ENCODE results near the gene DUS1L.

Gene DUS1L

GRCh38 chr17:82065638-82066303 is at the start of gene DUS1L:
Gene DUS1L, minus strand, starts transcription at chr17:82065804. Its CDS starts 745 bp downstream, at chr17:82065059.
- DNase-seq, result peak; percentile 74

- no peak for DNase-seq
Observed at GRCh38 chr17:82114872-82115271, 49.3 kb upstream of the DUS1L start.

DNA sequence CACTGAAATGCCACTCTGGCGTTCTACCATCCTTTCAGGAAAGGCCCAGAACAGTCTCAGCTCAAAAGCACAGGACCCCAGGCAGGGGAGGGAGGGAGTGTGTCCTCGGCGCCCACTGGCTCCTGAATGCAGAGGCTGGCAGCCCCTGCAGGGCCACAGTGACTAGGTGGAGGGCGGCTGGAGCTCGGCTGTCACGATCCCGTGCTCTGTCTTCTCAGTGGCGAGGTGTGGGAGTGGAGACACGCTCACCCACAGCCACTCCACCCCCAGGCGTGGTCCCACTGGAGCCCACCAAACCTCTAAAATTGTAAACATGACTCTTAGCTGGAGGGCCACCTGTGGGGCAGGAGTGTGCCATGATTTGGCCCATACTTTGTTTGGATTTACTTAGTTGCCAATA is 48.8 kb upstream of the DUS1L start:
- DNase-seq, result no peak

DNA sequence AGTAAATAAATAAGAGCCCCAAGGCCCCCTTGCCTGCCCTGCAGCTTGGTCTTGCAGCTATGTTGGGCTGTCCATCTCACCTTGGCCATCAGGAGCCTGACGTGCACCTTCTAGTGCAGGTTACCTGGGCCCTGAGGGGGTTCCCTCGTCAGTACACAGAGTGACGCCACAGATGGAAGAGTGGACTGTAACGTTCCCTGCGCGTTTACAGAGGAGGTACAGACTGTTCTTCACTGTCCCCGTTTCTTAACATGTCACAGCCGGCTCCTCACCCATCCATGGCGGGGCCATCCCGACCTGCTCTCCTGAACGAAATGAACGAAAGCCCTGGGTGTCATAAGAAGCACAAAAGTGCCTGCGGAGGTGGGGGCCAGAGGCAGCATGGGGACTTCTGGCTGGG is 48.3 kb upstream of the DUS1L start:
- DNase-seq, result no peak

GRCh38 chr17:82113422-82113821 is 47.8 kb upstream of the DUS1L start:
- DNase-seq, result no peak

- DNase-seq, result no peak
Observed at GRCh38 chr17:82112914-82113311, 47.3 kb upstream of the DUS1L start.

GRCh38 chr17:82112181-82112913 is 46.7 kb upstream of the DUS1L start:
- no peak for DNase-seq

DNA sequence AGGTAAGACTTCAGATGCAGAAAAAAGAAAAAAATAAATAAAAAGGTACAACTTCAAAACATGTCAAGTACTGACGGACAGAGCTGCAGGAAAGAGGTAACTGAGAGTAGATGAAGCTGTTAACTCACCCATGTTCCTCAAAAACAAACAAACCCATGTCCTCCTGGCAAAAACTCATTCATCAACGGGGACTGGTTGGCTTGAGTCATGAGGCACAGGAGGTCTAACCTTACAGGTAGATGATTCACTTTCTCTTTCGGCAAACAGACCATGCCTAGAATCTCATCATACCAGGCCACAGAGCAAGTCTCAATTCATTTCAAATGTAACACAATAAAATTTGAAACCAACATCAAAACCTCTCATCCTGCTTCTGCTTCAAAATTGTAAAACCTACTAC is 44.7 kb upstream of the DUS1L start:
- no peak for DNase-seq

- no peak for DNase-seq
Observed at GRCh38 chr17:82108961-82109475, 43.4 kb upstream of the DUS1L start.

- DNase-seq, result no peak
Observed at GRCh38 chr17:82108496-82108945, 42.9 kb upstream of the DUS1L start.

GRCh38 chr17:82108038-82108437 is 42.4 kb upstream of the DUS1L start:
- DNase-seq, result no peak

GRCh38 chr17:82107341-82107860 is 41.8 kb upstream of the DUS1L start:
- no peak for DNase-seq

- DNase-seq, result no peak
Observed at GRCh38 chr17:82106688-82107305, 41.2 kb upstream of the DUS1L start.

GRCh38 chr17:82105882-82106687 is 40.5 kb upstream of the DUS1L start:
- peak; percentile 59 for DNase-seq

GRCh38 chr17:82105417-82105881 is 39.8 kb upstream of the DUS1L start:
- no peak for DNase-seq

GRCh38 chr17:82104797-82105416 is 39.3 kb upstream of the DUS1L start:
- no peak for DNase-seq

DNA sequence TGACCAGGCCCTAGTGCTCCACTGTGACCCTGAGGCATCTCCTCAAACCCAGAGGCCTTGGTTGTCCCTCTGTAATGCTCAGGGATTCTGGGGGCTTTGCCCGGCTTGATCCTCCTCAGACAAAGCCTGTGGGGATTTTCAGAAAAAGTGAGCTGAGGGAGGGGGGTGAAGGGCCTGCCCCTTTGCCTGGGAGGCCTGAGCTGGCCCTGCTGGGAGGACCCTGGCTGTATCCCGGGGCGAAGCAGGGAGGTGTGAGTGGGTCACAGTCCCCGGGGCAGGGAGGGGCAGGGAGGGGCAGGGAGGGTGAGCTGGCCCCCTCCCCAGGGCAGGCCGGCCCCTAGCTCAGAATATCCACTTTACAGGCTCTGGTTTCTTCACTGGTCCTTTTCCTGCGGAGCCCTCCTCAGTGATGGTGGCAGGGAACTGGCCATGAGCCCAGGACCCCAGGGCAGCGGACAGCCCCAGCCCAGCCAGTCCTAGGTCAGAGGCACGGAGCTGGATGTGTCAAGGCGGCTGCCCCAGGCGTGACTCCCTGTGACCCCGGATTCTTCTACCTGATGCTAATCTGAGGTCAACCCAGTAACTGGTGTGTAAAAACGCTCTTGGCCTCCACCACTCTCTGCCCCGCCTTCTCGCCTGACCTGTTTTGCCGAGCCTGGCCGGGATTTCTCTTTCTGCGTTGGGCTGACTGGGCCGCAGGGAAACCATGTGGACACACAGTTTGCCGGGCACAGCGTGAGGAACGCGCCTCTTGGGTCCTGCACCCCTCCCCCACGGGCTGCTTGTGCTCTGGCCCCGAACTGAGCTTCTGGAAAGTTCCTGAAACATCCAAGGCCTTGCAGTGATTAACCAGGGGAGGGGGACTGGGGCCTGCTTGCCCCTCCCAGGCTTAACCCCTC is 38.2 kb upstream of the DUS1L start:
- no peak for DNase-seq

DNA sequence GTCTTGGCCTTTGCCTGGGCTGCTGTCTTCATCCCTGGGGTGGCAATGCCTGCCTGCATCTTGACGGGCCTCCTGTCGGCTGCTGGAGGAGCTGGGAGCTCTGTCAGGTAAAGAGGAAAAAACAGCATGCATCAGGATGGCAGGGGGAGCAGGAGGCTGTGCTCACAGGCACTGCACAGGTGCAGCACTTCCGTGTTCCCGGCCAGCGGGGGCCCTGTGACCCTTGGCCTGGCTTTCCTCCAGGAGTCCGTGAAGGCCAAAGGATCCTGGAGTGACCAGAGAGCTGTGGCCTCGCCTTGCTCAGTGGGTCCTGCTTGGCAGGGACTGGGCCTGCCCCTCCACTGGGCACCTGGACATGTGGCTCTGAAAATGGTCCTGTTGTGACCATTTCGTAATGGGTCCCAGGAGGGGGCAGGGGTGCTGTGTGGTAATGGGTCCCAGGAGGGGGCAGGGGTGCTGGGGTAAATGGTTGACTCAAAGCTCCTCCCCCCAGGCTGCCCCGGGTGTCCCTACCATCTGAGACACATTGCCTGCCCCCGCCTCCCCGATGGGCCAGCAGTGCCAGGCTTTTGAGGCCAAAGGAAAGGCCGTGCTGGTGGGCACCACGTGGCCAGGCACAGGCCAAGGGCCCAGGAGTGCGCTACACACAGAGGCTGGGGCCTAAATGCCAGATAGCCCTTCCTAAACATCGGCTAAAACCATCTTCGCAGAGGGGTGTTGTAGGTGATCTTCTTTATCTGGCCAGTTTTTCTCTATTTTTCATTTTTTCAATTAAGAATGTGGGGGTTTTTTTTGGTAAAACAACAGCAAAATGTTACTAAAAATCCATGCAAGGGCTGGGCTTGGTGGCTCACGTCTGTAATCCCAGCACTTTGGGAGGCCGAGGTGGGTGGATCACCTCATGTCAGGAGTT is 36.4 kb upstream of the DUS1L start:
- DNase-seq, result no peak

DNA sequence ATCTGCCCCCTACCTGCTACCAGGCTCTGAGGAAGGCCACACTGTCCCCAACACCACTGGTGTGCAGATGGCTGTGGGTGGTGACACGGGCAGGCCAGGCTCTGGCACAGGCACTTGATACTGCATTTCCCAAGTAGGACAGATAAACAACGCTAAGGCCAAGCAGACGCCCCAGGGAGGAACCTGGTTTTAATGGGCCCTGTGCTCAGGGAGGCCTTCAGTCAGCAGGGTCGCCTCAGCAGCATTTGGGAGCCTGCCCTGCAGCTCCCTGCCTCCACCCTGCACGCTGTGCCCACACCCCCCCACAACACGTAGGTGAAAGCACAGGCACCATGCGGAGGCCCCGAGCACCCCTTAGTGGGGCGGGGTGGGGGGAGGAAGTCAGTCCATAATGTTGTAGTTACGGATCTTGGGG is 35.7 kb upstream of the DUS1L start:
- DNase-seq, result no peak
